Mucosa of gallbladder (tissue), 1 donor: ENCODE measurements around the gene EPYC. TPM values are rescaled to one million over a fixed set of nuclear protein-coding genes. Genes with fewer than 3 reads are reported as not detected.
"Not testable (repeated sequence)": the region's sequence is repeated elsewhere in the genome, so short reads cannot be mapped to it uniquely, and the experiment has no call there.

Experiments
- DNase-seq: peaks from one replicate; pipeline ENCODE4 v3.0.0-alpha.2; 2020; ENCODE audit warnings: low spot score
- total RNA-seq: library from RNA; stranded (reverse); gene quantifications from one replicate; pipeline ENCODE4 v1.2.1, GENCODE V29; 2021
- donor health status: DM: no; HTN: no; CAD: no.

The EPYC gene
- total RNA-seq, 1 donor from 2014 or later, result not detected

GRCh38 chr12:90990611-90991010 lies 14.2 kb downstream of the EPYC start:
- DNase-seq, result no peak

GRCh38 chr12:90989686-90990111 lies 15.1 kb downstream of the EPYC start:
- no peak for DNase-seq

GRCh38 chr12:90987520-90987919 lies 17.3 kb downstream of the EPYC start:
- DNase-seq, result no peak

GRCh38 chr12:90987101-90987500 lies 17.7 kb downstream of the EPYC start:
- DNase-seq, result no peak

- not testable (repeated sequence) for DNase-seq
Measured at GRCh38 chr12:90985331-90985730, 19.4 kb downstream of the EPYC start.

- no peak for DNase-seq
Measured at GRCh38 chr12:90984114-90984513, 20.7 kb downstream of the EPYC start.

- no peak for DNase-seq
Measured at GRCh38 chr12:90982170-90982569, 22.6 kb downstream of the EPYC start.

GRCh38 chr12:90979951-90980350 lies 24.8 kb downstream of the EPYC start:
- DNase-seq, result no peak

GRCh38 chr12:90979019-90979418 lies 25.8 kb downstream of the EPYC start:
- DNase-seq, result no peak

- DNase-seq, result no peak
Measured at GRCh38 chr12:90978117-90978770, 26.5 kb downstream of the EPYC start.

- DNase-seq, result no peak
Measured at GRCh38 chr12:90977224-90977623, 27.5 kb downstream of the EPYC start.

- no peak for DNase-seq
Measured at GRCh38 chr12:90974286-90974685, 30.5 kb downstream of the EPYC start.

GRCh38 chr12:90972226-90972625 lies 32.5 kb downstream of the EPYC start:
- DNase-seq, result no peak

- DNase-seq, result no peak
Measured at GRCh38 chr12:90970911-90971310, 33.9 kb downstream of the EPYC start.

- no peak for DNase-seq
Measured at GRCh38 chr12:90970471-90970870, 34.3 kb downstream of the EPYC start.

GRCh38 chr12:90969851-90970250 lies 34.9 kb downstream of the EPYC start:
- DNase-seq, result no peak

- DNase-seq, result no peak
Measured at GRCh38 chr12:90969346-90969745, 35.4 kb downstream of the EPYC start.

GRCh38 chr12:90965204-90965603 lies 39.6 kb downstream of the EPYC start:
- DNase-seq, result no peak

- no peak for DNase-seq
Measured at GRCh38 chr12:90964616-90965015, 40.2 kb downstream of the EPYC start.

- no peak for DNase-seq
Measured at GRCh38 chr12:90963946-90964345, 40.8 kb downstream of the EPYC start.

- no peak for DNase-seq
Measured at GRCh38 chr12:90961154-90961553, 43.6 kb downstream of the EPYC start.

- DNase-seq, result no peak
Measured at GRCh38 chr12:90959538-90960139, 45.1 kb downstream of the EPYC start.

GRCh38 chr12:90959032-90959431 lies 45.7 kb downstream of the EPYC start:
- DNase-seq, result no peak

GRCh38 chr12:90958347-90958746 lies 46.4 kb downstream of the EPYC start:
- no peak for DNase-seq
